D721Med (cell line): ENCODE data around the gene GPR21.

Experiments
- DNase-seq: peaks from one replicate; pipeline ENCODE4 v3.0.0; 2011; ENCODE audit warnings: low spot score; ENCODE audit not compliant: insufficient read length
- FAIRE-seq: peaks from 2 replicates; lab custom pipeline; 2011; peaks lifted over from hg19 to GRCh38; lab: Jason Lieb, UNC
- TF ChIP-seq, protein P1 (sequence below): IDR thresholded peaks from 2 replicates; pipeline ENCODE4 v1.5.1; 2012; ENCODE audit warnings: mild to moderate bottlenecking, control low read depth; ENCODE audit not compliant: insufficient read depth; ENCODE audit errors: missing control alignments

GPR21 gene

DNA sequence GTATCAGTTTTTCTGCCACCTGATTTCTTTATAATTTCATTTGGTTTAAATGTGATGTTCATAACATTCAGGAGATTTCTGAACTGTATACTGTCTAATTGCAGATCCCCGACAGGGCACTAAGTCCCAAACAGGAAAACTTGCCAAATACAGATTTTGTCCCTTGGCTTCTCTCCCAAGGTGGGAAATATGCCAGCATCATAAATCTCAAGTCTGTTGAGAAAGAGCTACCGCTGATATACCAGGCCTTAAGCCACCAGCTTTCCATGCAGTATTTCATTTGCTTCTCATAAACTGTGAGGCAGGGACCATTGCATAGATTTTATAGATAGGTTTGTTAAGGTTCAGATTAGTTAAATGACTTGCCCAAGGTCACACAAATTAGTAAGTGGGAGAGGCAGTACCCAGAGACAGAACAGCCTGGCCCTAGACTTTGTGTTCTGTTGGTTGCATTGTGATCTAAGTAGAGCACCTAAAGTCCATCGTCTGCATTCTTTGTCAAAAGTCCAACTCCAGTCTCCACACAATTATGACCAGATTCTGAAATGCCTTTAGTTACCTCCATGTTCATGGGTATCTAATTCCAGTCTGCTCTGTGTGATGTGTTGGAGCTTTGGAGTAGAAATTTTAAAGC is 16.2 kb downstream of the GPR21 start:
- TF ChIP-seq, protein P1, sequence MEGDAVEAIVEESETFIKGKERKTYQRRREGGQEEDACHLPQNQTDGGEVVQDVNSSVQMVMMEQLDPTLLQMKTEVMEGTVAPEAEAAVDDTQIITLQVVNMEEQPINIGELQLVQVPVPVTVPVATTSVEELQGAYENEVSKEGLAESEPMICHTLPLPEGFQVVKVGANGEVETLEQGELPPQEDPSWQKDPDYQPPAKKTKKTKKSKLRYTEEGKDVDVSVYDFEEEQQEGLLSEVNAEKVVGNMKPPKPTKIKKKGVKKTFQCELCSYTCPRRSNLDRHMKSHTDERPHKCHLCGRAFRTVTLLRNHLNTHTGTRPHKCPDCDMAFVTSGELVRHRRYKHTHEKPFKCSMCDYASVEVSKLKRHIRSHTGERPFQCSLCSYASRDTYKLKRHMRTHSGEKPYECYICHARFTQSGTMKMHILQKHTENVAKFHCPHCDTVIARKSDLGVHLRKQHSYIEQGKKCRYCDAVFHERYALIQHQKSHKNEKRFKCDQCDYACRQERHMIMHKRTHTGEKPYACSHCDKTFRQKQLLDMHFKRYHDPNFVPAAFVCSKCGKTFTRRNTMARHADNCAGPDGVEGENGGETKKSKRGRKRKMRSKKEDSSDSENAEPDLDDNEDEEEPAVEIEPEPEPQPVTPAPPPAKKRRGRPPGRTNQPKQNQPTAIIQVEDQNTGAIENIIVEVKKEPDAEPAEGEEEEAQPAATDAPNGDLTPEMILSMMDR, result no peak
- FAIRE-seq (no peak), DNase-seq (no peak)

DNA sequence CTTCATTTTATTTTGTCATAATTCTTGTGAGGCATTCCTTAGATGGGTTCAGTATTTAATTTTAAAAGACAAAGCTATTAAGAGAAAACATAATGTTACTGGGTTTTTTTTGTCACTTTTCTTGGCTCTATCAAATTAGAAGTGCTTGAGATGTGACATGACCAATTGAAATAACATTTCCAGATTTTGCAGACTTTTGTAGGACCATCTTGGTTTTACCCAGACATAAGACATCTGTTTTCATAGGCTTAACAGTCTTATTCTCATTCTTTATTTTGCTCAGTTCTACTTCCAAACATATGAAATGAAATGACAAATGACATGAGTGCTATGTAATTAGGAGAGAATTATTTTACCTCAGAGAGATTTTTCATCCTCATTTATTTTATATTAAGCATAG is 19.6 kb downstream of the GPR21 start:
- DNase-seq (no peak), FAIRE-seq (no peak)
- TF ChIP-seq, protein P1, result no peak

DNA sequence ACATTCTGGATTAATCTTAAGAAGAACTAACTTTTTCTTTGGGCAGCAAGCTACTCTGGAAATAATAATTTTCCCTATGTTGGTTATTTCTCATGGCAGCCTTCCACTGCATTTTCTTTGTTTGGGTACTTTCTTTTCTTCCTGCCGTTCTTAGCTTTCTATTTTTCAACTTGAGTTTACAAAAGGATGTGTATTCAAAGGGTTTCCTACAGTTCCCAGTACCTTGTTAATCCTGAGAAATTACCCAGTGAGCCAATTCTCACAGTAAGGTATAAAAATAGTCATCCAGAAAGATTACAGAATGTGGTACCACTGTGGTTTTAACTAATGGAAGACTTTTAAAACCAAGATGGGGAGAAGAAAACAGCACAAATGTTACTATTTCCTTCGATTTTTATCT is 20.2 kb downstream of the GPR21 start:
- DNase-seq, result no peak
- no peak for FAIRE-seq
- TF ChIP-seq, protein P1, result no peak

DNA sequence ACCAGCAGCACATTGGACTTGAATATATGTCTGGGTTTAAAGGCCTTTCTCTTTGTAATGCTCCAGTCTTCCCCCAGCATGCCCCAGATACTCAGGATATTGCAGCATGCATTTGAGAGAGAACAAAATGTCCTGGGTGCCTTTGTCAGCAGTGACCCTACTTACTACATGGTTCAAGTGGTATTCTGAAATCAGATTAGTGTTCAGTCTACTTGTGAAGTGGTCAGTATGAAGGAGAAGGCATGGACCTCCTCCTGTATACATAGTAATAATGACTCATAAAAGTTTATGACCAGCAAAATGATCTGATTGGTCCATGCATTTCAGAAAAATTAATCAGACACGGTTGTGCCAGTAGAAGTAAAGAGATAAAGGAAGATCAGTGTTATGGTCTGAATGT is 25.4 kb downstream of the GPR21 start:
- DNase-seq, result no peak
- TF ChIP-seq, protein P1, result no peak
- no peak for FAIRE-seq

DNA sequence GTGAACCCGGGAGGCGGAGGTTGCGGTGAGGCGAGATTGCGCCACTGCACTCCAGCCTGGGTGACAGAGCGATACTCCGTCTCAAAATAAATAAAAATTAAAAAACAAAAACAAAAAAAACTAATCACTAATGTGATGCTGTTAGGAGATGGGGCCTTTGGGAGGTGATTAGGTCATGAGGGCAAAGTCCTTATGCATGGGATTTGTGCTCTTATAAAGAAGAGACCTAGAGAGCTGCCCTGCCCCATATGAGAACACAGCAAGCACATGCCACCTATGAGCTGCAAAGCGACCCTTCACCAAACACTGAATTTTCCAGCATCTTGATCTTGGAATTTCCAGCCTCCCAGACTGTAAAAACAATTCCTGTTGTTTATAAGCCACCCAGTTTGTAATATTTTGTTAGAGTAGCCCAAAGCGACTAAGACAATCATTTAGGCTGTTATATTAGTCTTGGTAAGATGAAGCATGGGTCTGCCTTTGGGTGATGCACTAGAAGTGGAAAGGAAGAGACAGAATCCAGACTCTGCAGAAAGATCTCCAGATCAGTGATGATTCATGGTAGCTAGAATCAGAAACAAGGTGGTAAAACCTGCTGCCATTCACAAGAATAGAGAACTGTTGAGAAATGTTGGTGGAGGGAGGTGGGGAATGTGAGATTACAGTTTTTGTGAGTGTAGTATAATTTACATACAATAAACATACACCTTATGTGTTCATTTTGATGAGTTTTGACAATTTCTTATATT is 26.2 kb downstream of the GPR21 start:
- TF ChIP-seq, protein P1, result no peak
- no peak for DNase-seq
- no peak for FAIRE-seq

DNA sequence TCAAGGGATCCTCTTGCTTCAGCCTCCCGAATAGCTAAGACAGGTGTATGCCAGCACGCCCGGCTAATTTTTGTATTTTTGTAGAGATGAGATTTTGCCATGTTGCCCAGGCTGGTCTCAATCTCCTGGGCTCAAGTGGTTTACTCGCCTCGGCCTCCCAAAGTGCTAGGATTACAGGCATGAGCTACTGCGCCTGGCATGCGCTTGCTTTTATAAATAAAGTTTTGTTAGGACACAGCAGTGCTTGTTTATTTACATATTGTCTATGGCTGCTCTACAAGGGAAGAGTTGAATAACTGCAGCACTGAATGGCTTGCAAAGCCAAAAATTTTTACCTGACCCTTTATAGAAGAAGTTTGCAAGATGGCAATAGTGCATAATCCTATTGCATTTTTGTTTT is 27.7 kb downstream of the GPR21 start:
- no peak for DNase-seq
- TF ChIP-seq, protein P1, result no peak
- no peak for FAIRE-seq
